GM23248 (cell line): ENCODE data around the gene ETFA.

Source experiments
- EZH2 ChIP-seq: fragments of 200-600 bp; sonication (generic); IDR thresholded peaks from 2 replicates; pipeline ENCODE4 v1.6.1; 2018; ENCODE audit warnings: antibody characterized with exemption, mild to moderate bottlenecking; ENCODE audit not compliant: insufficient read depth, poor library complexity, severe bottlenecking
- EZH2phosphoT487 ChIP-seq: fragments of 200-600 bp; sonication (generic); IDR thresholded peaks from 2 replicates; pipeline ENCODE4 v1.6.1; 2018; ENCODE audit warnings: antibody characterized with exemption, moderate library complexity, mild to moderate bottlenecking, low read depth; ENCODE audit not compliant: insufficient read depth

- no peak for TF ChIP-seq EZH2
- TF ChIP-seq EZH2phosphoT487: no peak
These were observed 82.0 kb downstream of the ETFA start for GRCh38 chr15:76229266-76229665.
